Activated CD4-positive, alpha-beta memory T cell treated with anti-CD3 and anti-CD28 coated beads, Interleukin-2, amount 10 ng/mL, durations not matched to agents 7 days and 5 days (primary cell): ENCODE data around the gene RANGAP1. TPM values are rescaled to one million over a fixed set of nuclear protein-coding genes. Genes with fewer than 3 reads are reported as not detected.

Experiments
- CTCF ChIA-PET: fragments of 350-600 bp; sonication (Branson Sonifier 250); formaldehyde crosslinking; loops from one replicate; lab custom pipeline; 2021; ENCODE audit warnings: antibody characterized with exemption, inconsistent platforms; lab: Charles Lee
- POLR2A ChIA-PET: fragments of 350-600 bp; sonication (Branson Sonifier 250); formaldehyde crosslinking; loops from one replicate; lab custom pipeline; 2021; ENCODE audit warnings: antibody characterized with exemption; lab: Charles Lee
- DNase-seq: peaks from one replicate; pipeline ENCODE4 v3.0.0-alpha.2; 2020
- H3K27ac Mint-ChIP-seq: one replicate; pipeline ENCODE4 v1.8.0; 2021; ENCODE audit warnings: mild to moderate bottlenecking, mixed read lengths
- H3K27me3 Mint-ChIP-seq: one replicate; pipeline ENCODE4 v1.8.0; 2021; ENCODE audit warnings: mixed read lengths
- H3K36me3 Mint-ChIP-seq: one replicate; pipeline ENCODE4 v1.8.0; 2021; ENCODE audit warnings: low read depth, mixed read lengths
- H3K4me1 Mint-ChIP-seq: one replicate; pipeline ENCODE4 v1.8.0; 2021; ENCODE audit warnings: mixed read lengths
- H3K4me3 Mint-ChIP-seq: one replicate; pipeline ENCODE4 v1.8.0; 2021; ENCODE audit warnings: mild to moderate bottlenecking, mixed read lengths
- H3K9me3 Mint-ChIP-seq: one replicate; pipeline ENCODE4 v1.8.0; 2021; ENCODE audit warnings: mixed read lengths
- total RNA-seq, 2 experiments: library from RNA; stranded (reverse); gene quantifications; one replicate each; pipeline ENCODE4 v1.2.3, GENCODE V29; 2021

The RANGAP1 gene
- total RNA-seq, 2 experiments from 2014 or later, result 98.7 to 99.7 TPM

GRCh38 chr22:41237707-41238569 is 48.0 kb downstream of the RANGAP1 start:
- H3K9me3 Mint-ChIP-seq, result no peaks in the 10 kb centered on the region
- peaks cover 4% of the 10 kb centered on the region for H3K27me3 Mint-ChIP-seq
- DNase-seq, result peak; percentile 89
- peak overlapping the region; percentile 61 for H3K4me3 Mint-ChIP-seq
- POLR2A ChIA-PET, result interaction anchor here (0.8 to 3.2 kb wide), 18 partner anchors 8 to 315 kb away, joined by 3 to 22 read pairs (median 4); partner anchors contain the start of genes EP300, RANGAP1, RBX1 and ZC3H7B
- peaks cover 7% of the 10 kb centered on the region for H3K4me1 Mint-ChIP-seq
- CTCF ChIA-PET, result interaction anchor here (0.6 to 4.6 kb wide), 61 partner anchors 9 to 555 kb away, joined by 3 to 142 read pairs (median 4); partner anchors contain the start of genes L3MBTL2, RANGAP1 and ZC3H7B
- no peaks in the 10 kb centered on the region for H3K36me3 Mint-ChIP-seq
- H3K27ac Mint-ChIP-seq, result no peak overlapping the region

- CTCF ChIA-PET, result interaction anchor here (0.6 to 4.6 kb wide), 58 partner anchors 8 to 554 kb away, joined by 3 to 142 read pairs (median 4); partner anchors contain the start of genes L3MBTL2, RANGAP1 and ZC3H7B
- no peak overlapping the region for H3K27ac Mint-ChIP-seq
- H3K4me3 Mint-ChIP-seq, result peak overlapping the region; percentile 61
- no peaks in the 10 kb centered on the region for H3K36me3 Mint-ChIP-seq
- POLR2A ChIA-PET, result interaction anchor here (0.8 to 3.2 kb wide), 18 partner anchors 9 to 314 kb away, joined by 3 to 22 read pairs (median 4); partner anchors contain the start of genes EP300, RANGAP1, RBX1 and ZC3H7B
- no peak for DNase-seq
- peaks cover 7% of the 10 kb centered on the region for H3K4me1 Mint-ChIP-seq
- peaks cover 4% of the 10 kb centered on the region for H3K27me3 Mint-ChIP-seq
- H3K9me3 Mint-ChIP-seq, result no peaks in the 10 kb centered on the region
Measured at GRCh38 chr22:41237036-41237706, 48.8 kb downstream of the RANGAP1 start.

DNA sequence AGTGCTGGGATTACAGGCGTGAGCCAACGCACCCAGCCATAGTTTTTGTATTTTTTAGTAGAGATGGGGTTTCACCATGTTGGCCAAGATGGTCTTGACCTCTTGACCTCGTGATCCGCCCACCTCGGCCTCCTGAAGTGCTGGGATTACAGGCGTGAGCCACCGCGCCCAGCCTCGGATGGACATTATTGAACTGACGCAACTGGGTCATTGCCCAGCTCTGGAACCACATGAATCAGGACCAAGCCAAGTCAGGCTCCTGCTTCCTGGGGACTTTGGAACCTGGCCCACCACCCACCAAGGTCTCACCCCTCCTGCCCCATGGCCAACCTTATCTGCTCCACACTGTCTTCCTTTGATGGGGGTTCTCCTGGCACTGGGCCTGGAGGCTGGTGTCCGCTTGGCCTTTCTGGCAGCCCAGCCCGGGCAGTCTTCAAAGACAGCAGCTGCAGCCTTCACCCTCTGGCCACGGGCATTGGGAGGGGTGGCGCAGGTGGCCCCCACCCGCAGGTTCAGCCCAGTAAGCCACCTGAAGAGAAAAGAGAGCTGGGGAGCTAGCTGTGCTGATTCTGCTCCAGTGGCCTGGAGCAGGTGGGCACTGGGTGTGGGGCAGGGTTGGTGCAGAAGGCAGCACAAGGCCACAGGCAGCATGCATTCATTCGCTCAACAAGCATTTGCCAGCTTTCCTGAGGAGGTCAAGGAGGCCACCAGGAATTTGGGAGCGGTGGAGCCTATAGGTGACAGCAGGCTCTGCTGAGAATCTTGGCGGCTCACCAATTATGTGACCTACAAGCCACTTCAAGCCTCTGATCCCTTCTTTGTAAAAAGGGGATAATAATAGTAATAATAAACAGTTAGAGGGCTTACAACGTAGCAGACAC is 50.9 kb downstream of the RANGAP1 start:
- POLR2A ChIA-PET, result interaction anchor here (0.8 kb wide), 1 partner anchor 17 kb away, joined by 3 read pairs; no protein-coding TSS in a partner anchor
- CTCF ChIA-PET, result interaction anchor here (4.6 kb wide), 1 partner anchor 312 kb away, joined by 142 read pairs; no protein-coding TSS in a partner anchor

GRCh38 chr22:41231369-41231768 is 54.6 kb downstream of the RANGAP1 start:
- Mint-ChIP-seq H3K27ac (no peak overlapping the region), H3K36me3 (peaks cover 14% of the 10 kb centered on the region), H3K9me3 (no peaks in the 10 kb centered on the region), H3K27me3 (no peaks in the 10 kb centered on the region), H3K4me3 (no peak overlapping the region), H3K4me1 (no peaks in the 10 kb centered on the region)
- CTCF ChIA-PET, result interaction anchor here (1.4 kb wide), 1 partner anchor 309 kb away, joined by 4 read pairs; no protein-coding TSS in a partner anchor
- DNase-seq, result no peak
- POLR2A ChIA-PET, result no interaction called here

More for the DNA sequence above, 50.9 kb downstream of the RANGAP1 start:
- H3K4me3 Mint-ChIP-seq, result no peak overlapping the region
- peaks cover 4% of the 10 kb centered on the region for H3K27me3 Mint-ChIP-seq
- no peak overlapping the region for H3K27ac Mint-ChIP-seq
- H3K4me1 Mint-ChIP-seq, result peaks cover 7% of the 10 kb centered on the region
- H3K9me3 Mint-ChIP-seq, result no peaks in the 10 kb centered on the region
- DNase-seq, result no peak
- H3K36me3 Mint-ChIP-seq, result peaks cover 5% of the 10 kb centered on the region

DNA sequence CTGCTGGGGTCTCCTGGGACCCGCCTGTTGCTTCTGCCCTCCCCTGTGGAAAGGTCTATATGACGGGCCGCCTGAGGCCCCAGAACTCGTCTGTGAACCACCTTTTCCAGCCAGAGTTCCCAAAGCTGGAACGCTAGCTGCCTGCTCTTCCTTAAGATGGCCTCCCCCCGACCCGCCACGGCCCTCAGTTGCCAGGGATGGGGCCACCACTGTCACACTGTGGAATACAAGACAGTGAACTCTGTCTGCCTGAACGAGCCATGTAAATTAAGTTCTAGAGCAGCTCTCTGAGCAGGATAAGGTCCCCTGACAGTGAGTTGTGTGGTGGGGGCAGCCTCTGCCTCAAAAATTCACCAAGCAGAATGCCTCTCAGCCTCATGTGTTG is 55.6 kb downstream of the RANGAP1 start:
- Mint-ChIP-seq H3K36me3 (peaks cover 16% of the 10 kb centered on the region), H3K4me1 (no peaks in the 10 kb centered on the region), H3K27ac (no peak overlapping the region), H3K4me3 (no peak overlapping the region), H3K9me3 (no peaks in the 10 kb centered on the region), H3K27me3 (no peaks in the 10 kb centered on the region)
- CTCF ChIA-PET, result interaction anchor here (1.4 kb wide), 1 partner anchor 308 kb away, joined by 4 read pairs; no protein-coding TSS in a partner anchor
- DNase-seq, result no peak
- POLR2A ChIA-PET, result interaction anchor here (0.6 kb wide), 1 partner anchor 252 kb away, joined by 3 read pairs; no protein-coding TSS in a partner anchor

DNA sequence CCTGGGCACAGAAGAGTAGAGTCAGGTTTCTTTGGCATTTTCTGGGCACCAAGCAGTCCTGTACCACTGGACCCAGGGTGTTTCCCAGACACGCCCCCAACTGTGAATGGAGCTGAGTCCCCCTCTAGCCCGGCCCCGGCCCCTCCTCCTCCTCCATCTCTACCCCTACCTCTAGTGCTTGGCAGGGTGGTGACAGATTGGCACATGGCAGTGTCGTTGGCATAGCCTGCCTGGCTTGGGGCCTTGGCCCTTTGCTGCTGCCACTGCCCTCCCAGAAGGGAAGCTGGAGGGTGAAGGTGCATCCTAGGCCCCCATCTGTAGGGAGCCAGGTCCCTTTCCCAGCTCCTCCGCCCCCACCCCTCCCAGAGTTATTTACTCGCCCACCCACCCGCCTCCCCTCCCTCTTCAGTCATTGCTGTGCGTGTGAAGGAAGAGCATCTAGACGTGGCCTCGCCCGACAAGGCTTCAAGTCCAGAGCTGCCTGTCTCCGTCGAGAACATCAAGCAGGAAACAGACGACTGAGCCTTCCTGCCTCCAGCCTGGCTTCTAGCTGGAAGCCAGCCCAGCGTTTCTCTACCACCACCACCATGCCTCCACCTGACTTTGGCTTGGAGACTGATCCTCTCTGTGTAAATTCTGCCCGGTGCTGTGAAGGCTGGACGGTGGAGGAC is 56.1 kb downstream of the RANGAP1 start:
- DNase-seq, result no peak
- Mint-ChIP-seq H3K9me3 (no peaks in the 10 kb centered on the region), H3K36me3 (peaks cover 18% of the 10 kb centered on the region), H3K27ac (no peak overlapping the region), H3K4me1 (no peaks in the 10 kb centered on the region), H3K4me3 (no peak overlapping the region), H3K27me3 (no peaks in the 10 kb centered on the region)
- CTCF ChIA-PET, result interaction anchor here (0.5 to 1.4 kb wide), 3 partner anchors 7 to 307 kb away, joined by 4 to 5 read pairs (median 4); no protein-coding TSS in a partner anchor
- POLR2A ChIA-PET, result interaction anchor here (0.6 kb wide), 1 partner anchor 251 kb away, joined by 3 read pairs; no protein-coding TSS in a partner anchor

DNA sequence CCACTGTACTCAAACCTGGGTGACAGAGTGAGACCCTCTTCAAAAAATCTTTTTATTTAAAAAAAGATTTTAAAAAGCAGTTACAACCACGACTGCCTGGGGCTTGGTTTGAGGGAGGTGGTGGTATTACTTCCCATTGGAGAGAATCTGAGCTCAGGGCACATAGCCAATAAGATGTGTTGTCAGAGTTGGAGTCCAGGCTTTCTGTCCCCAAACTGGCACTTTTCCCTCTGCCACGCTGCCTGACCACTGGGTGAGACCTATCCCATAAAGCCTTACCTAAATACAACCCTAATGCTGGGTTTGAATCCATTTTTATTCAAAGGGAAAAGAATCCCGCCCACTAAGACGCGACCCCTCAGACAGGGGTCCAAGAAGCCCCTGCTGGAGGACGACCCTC is 56.8 kb downstream of the RANGAP1 start:
- ChIA-PET CTCF (interaction anchor here (1.3 kb wide), 1 partner anchor 8 kb away, joined by 4 read pairs; no protein-coding TSS in a partner anchor), POLR2A (no interaction called here)
- Mint-ChIP-seq H3K4me1 (no peaks in the 10 kb centered on the region), H3K36me3 (peaks cover 18% of the 10 kb centered on the region), H3K27ac (no peak overlapping the region), H3K4me3 (no peak overlapping the region), H3K27me3 (no peaks in the 10 kb centered on the region), H3K9me3 (no peaks in the 10 kb centered on the region)
- DNase-seq, result no peak

- Mint-ChIP-seq H3K9me3 (no peaks in the 10 kb centered on the region), H3K4me1 (no peaks in the 10 kb centered on the region), H3K27me3 (no peaks in the 10 kb centered on the region), H3K4me3 (no peak overlapping the region), H3K27ac (no peak overlapping the region), H3K36me3 (peaks cover 20% of the 10 kb centered on the region)
- CTCF ChIA-PET, result interaction anchor here (1.0 kb wide), 1 partner anchor 11 kb away, joined by 7 read pairs; no protein-coding TSS in a partner anchor
- POLR2A ChIA-PET, result no interaction called here
- no peak for DNase-seq
Measured at GRCh38 chr22:41226723-41227655, 59.0 kb downstream of the RANGAP1 start.

GRCh38 chr22:41223535-41223934 is 62.5 kb downstream of the RANGAP1 start:
- Mint-ChIP-seq H3K27me3 (no peaks in the 10 kb centered on the region), H3K4me3 (no peak overlapping the region), H3K4me1 (peaks cover 4% of the 10 kb centered on the region), H3K9me3 (no peaks in the 10 kb centered on the region), H3K36me3 (peaks cover 29% of the 10 kb centered on the region), H3K27ac (no peak overlapping the region)
- no peak for DNase-seq
- CTCF ChIA-PET, result interaction anchor here (1.5 kb wide), 1 partner anchor 14 kb away, joined by 7 read pairs; no protein-coding TSS in a partner anchor
- POLR2A ChIA-PET, result interaction anchor here (1.3 kb wide), 1 partner anchor 14 kb away, joined by 3 read pairs; no protein-coding TSS in a partner anchor

DNA sequence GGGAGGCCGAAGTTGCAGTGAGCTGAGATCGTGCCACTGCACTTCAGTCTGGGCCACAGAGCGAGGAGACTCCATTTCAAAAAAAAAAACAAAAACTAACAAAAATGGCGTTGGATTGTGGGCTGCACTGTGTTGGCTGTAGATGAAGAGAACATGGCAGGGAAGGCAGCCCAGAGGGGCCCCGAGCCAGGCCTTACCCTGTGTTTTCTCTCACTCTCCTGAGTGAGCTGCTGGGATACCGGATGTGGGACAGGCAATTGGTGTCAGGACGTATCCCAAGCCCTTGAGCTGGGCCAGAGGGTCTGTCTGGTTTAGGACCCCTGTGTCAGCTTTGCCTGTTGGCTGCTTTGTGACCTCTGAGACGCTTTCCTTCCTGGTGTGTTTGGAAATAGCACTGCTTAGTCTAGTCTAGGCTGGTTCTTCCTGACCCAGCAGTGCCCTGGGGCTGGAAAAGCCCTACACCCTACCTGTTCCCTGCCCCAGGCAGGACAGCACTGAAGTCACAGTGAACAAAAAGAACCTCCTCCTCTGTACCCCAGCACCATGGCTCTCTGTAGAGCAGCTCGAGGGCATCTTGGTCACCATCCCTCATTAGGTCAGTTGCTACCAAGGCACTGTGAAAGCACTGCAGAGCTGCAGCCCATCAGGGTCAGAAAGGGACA is 63.0 kb downstream of the RANGAP1 start:
- Mint-ChIP-seq H3K27ac (no peak overlapping the region), H3K36me3 (peaks cover 29% of the 10 kb centered on the region), H3K9me3 (no peaks in the 10 kb centered on the region), H3K4me1 (peaks cover 6% of the 10 kb centered on the region), H3K27me3 (no peaks in the 10 kb centered on the region), H3K4me3 (no peak overlapping the region)
- ChIA-PET POLR2A (no interaction called here), CTCF (interaction anchor here (1.5 kb wide), 1 partner anchor 15 kb away, joined by 7 read pairs; no protein-coding TSS in a partner anchor)
- no peak for DNase-seq
